Gastrocnemius medialis (tissue), 4 donors: ENCODE measurements around the gene FBXL12.

Source experiments
- POLR2A ChIP-seq, 2 donors: fragments of 450-650 bp; IDR thresholded peaks; one replicate each; pipeline ENCODE4 v1.6.1; 2017; ENCODE audit warnings: antibody characterized with exemption in 2 of 2, mild to moderate bottlenecking in 2 of 2, moderate library complexity in 2 of 2
- TF ChIP-seq, protein P1 (sequence below), 5 experiments: fragments of 450-650 bp in 3 of 5; fragments of 200-600 bp in 2 of 5; sonication (generic) in 2 of 5; IDR thresholded peaks in 4 of 5; conservative IDR thresholded peaks in 1 of 5; 1 replicate in 4 of 5; 2 replicates in 1 of 5; pipeline ENCODE4 v1.5.1; 2016 to 2019; ENCODE audit warnings: antibody characterized with exemption in 5 of 5, mild to moderate bottlenecking in 3 of 5, moderate library complexity in 3 of 5

DNA sequence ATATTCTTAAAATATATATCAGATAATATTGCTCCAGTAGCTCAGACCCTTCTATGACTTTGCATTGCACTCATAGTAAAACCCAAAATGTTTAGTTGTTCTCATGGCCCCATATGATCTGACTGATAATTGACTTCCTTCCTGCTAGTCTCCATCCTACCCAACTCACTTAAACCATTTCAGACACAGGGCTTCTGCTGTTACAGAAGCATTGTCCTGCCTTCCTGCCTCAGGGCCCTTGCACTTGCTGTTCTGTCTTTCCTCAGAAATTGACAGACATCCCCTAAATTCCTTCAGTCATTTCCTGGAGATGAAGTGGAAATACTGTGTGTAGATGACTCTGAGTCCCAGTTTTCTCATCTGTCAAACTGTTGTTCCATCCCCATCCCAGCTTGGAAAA lies 19.7 kb downstream of the FBXL12 start:
- TF ChIP-seq, protein P1, sequence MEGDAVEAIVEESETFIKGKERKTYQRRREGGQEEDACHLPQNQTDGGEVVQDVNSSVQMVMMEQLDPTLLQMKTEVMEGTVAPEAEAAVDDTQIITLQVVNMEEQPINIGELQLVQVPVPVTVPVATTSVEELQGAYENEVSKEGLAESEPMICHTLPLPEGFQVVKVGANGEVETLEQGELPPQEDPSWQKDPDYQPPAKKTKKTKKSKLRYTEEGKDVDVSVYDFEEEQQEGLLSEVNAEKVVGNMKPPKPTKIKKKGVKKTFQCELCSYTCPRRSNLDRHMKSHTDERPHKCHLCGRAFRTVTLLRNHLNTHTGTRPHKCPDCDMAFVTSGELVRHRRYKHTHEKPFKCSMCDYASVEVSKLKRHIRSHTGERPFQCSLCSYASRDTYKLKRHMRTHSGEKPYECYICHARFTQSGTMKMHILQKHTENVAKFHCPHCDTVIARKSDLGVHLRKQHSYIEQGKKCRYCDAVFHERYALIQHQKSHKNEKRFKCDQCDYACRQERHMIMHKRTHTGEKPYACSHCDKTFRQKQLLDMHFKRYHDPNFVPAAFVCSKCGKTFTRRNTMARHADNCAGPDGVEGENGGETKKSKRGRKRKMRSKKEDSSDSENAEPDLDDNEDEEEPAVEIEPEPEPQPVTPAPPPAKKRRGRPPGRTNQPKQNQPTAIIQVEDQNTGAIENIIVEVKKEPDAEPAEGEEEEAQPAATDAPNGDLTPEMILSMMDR (IDR thresholded peaks at IDR 0.05 in 4 of 5, conservative IDR thresholded peaks at IDR 0.05 in 1 of 5): no peak
- TF ChIP-seq POLR2A (IDR thresholded peaks at IDR 0.05): no peak
